ENCODE results near the gene CCDC50.

Gene CCDC50

DNA sequence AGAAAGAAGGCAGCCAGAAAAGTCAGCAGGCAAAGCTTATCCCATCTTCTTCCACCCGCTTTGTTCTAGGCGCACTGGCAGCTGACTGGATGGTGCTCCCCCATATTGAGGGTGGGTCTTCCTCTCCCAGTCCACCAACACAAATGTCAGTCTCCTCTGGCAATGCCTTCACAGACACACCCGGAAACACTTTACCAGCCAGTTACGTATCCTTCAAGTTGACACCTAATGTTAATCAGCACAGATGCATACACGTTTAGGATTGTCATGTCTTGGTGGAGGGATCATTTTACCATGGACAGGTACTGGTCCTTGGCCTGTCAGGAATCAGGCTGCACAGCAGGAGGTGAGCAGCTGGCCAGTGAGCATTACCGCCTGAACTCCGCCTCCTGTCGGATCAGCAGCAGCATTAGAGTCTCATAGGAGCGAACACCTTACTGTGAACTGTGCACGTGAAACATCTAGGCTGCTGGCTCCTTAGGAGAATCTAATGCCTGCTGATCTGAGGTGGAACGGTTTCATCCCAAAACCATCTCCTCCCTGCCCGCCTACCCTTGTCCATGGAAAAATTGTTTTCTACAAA lies 72.7 kb downstream of the CCDC50 start:
- Histone ChIP-seq H3K9me3 (ENCODE audit: insufficient read depth, low read length, severe bottlenecking) (no peaks in the 10 kb centered on the region), H3K4me3 (ENCODE audit: low read depth in 1 of 2, low read length in 2 of 2) (no peak overlapping the region), H2AFZ (ENCODE audit: low read depth, low read length) (no peak overlapping the region), H3K9ac (ENCODE audit: low read depth, low read length) (no peak overlapping the region), H3K36me3 (ENCODE audit: insufficient read depth, low read length) (no peaks in the 10 kb centered on the region), H4K20me1 (ENCODE audit: insufficient read depth, low read length) (no peaks in the 10 kb centered on the region), H3K27me3 (ENCODE audit: insufficient read depth, low read length, poor library complexity) (no peaks in the 10 kb centered on the region), H3K4me2 (ENCODE audit: insufficient read depth, low read length) (no peak overlapping the region), H3K27ac (ENCODE audit: low read length) (no peak overlapping the region), H3K4me1 (ENCODE audit: insufficient read depth, low read length) (no peaks in the 10 kb centered on the region), H3K79me2 (ENCODE audit: insufficient read depth, low read length) (no peaks in the 10 kb centered on the region)
- TF ChIP-seq, protein P1, sequence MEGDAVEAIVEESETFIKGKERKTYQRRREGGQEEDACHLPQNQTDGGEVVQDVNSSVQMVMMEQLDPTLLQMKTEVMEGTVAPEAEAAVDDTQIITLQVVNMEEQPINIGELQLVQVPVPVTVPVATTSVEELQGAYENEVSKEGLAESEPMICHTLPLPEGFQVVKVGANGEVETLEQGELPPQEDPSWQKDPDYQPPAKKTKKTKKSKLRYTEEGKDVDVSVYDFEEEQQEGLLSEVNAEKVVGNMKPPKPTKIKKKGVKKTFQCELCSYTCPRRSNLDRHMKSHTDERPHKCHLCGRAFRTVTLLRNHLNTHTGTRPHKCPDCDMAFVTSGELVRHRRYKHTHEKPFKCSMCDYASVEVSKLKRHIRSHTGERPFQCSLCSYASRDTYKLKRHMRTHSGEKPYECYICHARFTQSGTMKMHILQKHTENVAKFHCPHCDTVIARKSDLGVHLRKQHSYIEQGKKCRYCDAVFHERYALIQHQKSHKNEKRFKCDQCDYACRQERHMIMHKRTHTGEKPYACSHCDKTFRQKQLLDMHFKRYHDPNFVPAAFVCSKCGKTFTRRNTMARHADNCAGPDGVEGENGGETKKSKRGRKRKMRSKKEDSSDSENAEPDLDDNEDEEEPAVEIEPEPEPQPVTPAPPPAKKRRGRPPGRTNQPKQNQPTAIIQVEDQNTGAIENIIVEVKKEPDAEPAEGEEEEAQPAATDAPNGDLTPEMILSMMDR (IDR thresholded peaks at IDR 0.05; ENCODE audit: borderline replicate concordance, extremely low read depth, low read length, poor library complexity, severe bottlenecking) = no peak
- no peak for TF ChIP-seq EZH2 (IDR thresholded peaks at IDR 0.05; ENCODE audit: borderline replicate concordance, low read depth, low read length, severe bottlenecking)
- DNase-seq = no peak
- no peak for ATAC-seq (ENCODE audit: insufficient read depth, low read depth)

- peaks cover 4% of the 10 kb centered on the region for H3K9me3 ChIP-seq (ENCODE audit: insufficient read depth, low read length, severe bottlenecking)
- TF ChIP-seq EZH2 (IDR thresholded peaks at IDR 0.05; ENCODE audit: borderline replicate concordance, low read depth, low read length, severe bottlenecking) = no peak
- TF ChIP-seq, protein P1 (IDR thresholded peaks at IDR 0.05; ENCODE audit: borderline replicate concordance, extremely low read depth, low read length, poor library complexity, severe bottlenecking) = no peak
- H3K4me1 ChIP-seq (ENCODE audit: insufficient read depth, low read length) = no peaks in the 10 kb centered on the region
- H3K27me3 ChIP-seq (ENCODE audit: insufficient read depth, low read length, poor library complexity) = no peaks in the 10 kb centered on the region
- H3K79me2 ChIP-seq (ENCODE audit: insufficient read depth, low read length) = no peaks in the 10 kb centered on the region
- ATAC-seq (ENCODE audit: insufficient read depth, low read depth) (no peak), DNase-seq (no peak)
- H3K9ac ChIP-seq (ENCODE audit: low read depth, low read length) = no peak overlapping the region
- H3K36me3 ChIP-seq (ENCODE audit: insufficient read depth, low read length) = no peaks in the 10 kb centered on the region
- no peak overlapping the region for H3K27ac ChIP-seq (ENCODE audit: low read length)
- H3K4me3 ChIP-seq (ENCODE audit: low read depth in 1 of 2, low read length in 2 of 2) = no peak overlapping the region
- H3K4me2 ChIP-seq (ENCODE audit: insufficient read depth, low read length) = no peak overlapping the region
- no peaks in the 10 kb centered on the region for H4K20me1 ChIP-seq (ENCODE audit: insufficient read depth, low read length)
- H2AFZ ChIP-seq (ENCODE audit: low read depth, low read length) = no peak overlapping the region
These were observed 80.7 kb downstream of the CCDC50 start for GRCh38 chr3:191409791-191410359.

DNA sequence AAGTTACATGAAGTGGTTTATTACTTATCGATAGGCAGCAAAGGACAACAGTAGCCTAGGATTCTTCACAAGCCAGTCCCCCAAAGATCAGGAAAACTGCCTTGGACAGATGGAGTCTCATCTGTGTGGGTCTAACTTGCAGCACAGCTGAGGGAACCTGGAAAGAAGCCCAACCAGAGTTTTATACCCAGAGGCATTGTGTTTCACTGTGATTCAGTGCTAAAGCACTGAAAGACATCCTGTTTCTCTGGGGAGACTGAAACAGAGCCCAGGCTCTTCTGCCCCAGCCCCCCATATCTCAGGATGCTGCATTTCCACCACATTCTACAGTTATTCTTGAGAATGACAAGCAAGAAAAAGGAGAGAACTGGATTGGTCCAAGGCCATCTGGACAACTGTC lies 83.6 kb downstream of the CCDC50 start:
- H4K20me1 ChIP-seq (ENCODE audit: insufficient read depth, low read length) = no peaks in the 10 kb centered on the region
- no peaks in the 10 kb centered on the region for H3K27me3 ChIP-seq (ENCODE audit: insufficient read depth, low read length, poor library complexity)
- H3K79me2 ChIP-seq (ENCODE audit: insufficient read depth, low read length) = no peaks in the 10 kb centered on the region
- no peak overlapping the region for H3K9ac ChIP-seq (ENCODE audit: low read depth, low read length)
- no peak overlapping the region for H3K27ac ChIP-seq (ENCODE audit: low read length)
- H3K4me3 ChIP-seq (ENCODE audit: low read depth in 1 of 2, low read length in 2 of 2) = no peak overlapping the region
- no peak overlapping the region for H2AFZ ChIP-seq (ENCODE audit: low read depth, low read length)
- no peak for ATAC-seq (ENCODE audit: insufficient read depth, low read depth)
- H3K4me1 ChIP-seq (ENCODE audit: insufficient read depth, low read length) = no peaks in the 10 kb centered on the region
- H3K9me3 ChIP-seq (ENCODE audit: insufficient read depth, low read length, severe bottlenecking) = peaks cover 4% of the 10 kb centered on the region
- TF ChIP-seq, protein P1 (IDR thresholded peaks at IDR 0.05; ENCODE audit: borderline replicate concordance, extremely low read depth, low read length, poor library complexity, severe bottlenecking) = no peak
- TF ChIP-seq EZH2 (IDR thresholded peaks at IDR 0.05; ENCODE audit: borderline replicate concordance, low read depth, low read length, severe bottlenecking) = no peak
- no peak for DNase-seq
- no peak overlapping the region for H3K4me2 ChIP-seq (ENCODE audit: insufficient read depth, low read length)
- no peaks in the 10 kb centered on the region for H3K36me3 ChIP-seq (ENCODE audit: insufficient read depth, low read length)
